ENCODE measurements around the gene CNEP1R1.

Gene CNEP1R1

GRCh38 chr16:50065241-50065623 is 40.2 kb downstream of the CNEP1R1 start:
- no peak for DNase-seq (ENCODE audit: low spot score)

DNA sequence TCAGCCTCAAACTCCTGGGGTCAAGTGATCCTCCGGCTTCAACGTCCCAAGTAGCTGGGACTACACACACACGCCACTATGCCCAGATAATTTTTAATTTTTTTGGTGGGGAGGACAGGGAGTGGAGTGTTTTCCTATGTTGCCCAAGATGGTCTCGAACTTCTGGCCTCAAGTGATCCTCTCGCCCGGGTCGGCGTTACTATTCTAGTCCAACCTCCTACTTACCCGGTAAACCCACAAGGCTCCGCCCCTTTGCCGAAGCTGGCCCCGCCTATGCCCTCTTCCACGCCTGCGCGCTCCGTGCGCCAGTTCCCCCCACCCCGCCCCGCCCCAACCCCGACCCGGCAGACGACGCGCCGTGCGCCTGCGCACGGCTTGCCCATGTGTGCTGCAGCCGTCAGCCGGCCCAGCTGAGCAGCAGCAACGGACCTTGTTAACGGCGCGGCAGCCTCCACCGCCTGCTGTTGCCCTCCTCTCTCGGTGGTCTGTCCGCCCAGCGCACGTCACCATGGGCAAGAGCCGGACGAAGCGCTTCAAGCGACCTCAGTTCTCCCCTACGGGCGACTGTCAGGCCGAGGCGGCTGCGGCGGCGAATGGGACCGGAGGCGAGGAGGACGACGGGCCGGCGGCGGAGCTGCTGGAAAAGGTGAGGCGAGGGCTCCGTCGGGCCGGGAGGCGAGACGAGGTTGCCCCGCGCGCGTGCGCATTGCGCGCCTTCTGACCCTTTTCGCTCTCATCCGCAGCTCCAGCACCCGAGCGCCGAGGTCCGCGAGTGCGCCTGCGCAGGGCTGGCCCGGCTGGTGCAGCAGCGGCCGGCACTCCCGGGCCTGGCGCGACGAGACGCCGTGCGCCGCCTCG is 40.8 kb downstream of the CNEP1R1 start, which contains the start of gene HEATR3:
Gene HEATR3, plus strand, starts transcription at position 347 of the 858 bp plus-strand sequence. Its CDS starts 162 bp downstream, at position 509.
- DNase-seq (ENCODE audit: low spot score), result peak; percentile 99

DNA sequence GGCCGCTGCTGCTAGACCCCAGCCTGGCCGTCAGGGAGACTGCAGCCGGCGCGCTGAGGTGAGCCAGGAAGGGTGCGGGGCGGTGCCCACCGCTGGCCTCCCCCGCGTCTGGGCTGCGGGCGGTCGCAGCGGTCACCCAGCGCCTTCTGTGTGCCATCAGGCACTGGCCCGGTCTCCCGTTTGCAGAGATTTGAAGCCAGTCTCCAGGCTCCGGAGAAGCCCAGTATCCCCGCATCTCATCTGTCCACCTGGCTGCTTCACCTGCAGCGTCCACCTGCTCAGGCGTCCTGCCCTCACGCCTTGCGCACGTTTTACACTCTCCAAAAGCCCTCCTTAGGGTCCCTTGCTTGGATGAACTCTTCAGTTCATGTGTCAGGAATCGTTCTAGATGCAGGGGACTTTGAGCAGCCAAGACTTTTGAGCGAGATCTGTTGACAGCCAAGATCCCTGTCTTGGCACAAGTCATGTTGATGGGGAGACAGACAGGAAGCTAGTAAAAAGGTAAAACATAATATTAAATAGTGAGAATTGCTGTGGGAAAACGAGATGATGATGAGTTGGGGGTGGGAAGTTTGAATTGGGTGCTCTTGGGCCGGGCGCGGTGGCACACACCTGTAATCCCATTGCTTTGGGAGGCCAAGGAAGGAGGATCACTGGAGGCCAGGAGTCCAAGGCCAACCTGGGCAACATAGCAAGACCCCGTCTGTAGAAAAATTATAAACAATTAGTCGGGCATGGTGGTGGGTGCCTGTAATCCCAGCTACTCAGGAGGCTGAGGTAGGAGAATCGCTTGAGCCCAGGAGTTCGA is 41.7 kb downstream of the CNEP1R1 start:
- no peak for DNase-seq (ENCODE audit: low spot score)

DNA sequence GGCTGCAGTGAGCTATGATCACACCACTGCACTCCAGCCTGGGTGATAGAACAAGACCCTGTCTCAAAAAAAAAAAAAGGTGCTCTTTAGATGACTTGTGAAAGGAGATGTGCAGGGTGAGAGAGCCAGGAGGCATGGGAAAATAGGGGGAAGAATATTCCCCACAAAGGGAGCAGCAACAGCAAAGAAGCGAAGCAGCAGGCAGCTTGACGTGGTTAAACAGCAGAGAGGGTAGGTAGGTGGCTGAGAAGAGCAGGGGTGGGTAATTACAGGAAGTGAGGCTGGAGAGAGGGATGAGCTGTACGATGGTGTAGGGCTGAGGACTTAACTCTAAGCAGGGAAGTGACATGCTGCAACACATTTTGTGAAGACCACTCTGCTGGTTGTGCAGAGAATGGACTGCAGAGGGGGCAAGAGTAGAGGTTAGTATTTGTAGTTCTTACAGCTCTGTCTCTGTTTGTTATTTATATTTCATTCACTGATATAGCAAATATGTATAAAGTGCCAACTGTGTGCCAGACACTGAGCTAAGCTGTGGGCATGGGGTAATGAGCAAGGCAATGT is 42.3 kb downstream of the CNEP1R1 start:
- peak; percentile 46 for DNase-seq (ENCODE audit: low spot score)

- no peak for DNase-seq (ENCODE audit: low spot score)
These were observed 43.5 kb downstream of the CNEP1R1 start for GRCh38 chr16:50068550-50068949.

DNA sequence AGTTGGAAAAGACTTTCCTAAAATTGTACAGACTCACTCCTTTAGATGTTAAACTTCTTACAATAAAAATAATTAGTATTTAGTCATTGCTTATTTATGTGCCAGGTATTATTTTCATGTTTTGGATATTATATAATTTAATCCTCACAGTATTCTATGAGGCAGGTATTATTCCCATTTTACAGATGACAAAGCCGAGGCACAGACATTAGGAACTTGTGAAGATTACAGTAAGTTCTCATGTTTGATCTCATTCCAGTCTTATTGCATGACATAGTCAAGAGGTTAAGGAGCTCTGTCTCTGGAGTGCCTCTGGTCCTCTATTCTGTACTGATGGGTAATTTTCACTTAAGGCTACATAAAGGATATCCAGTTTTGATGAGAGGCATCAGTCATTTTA is 44.0 kb downstream of the CNEP1R1 start:
- no peak for DNase-seq (ENCODE audit: low spot score)

DNA sequence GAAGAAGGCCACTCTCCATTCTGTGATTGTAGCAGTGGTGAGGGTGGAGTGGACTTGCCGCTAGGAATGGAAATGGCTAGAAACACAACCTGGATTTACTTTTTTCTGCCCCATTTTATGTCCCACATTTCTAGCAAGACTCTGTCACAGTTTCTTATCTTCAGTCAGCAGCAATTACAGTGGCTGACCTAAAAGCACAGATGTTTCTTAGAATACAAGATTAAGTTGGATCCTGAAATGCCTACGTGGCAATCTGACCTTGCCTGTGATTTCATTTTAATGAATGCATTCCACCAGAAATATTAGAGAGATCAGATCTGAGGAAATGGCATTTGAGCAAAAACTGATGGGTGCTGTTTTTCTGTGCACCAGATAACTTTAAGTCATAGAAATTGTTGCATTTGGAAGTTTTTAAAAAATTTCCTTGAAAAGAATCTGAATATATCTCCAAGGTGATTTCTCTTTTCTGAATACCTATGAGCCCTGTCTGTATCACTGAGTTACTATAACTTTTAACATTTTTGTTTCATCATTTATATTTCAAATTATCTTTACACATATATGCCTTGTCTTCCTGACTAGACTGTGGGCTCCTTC is 46.1 kb downstream of the CNEP1R1 start:
- DNase-seq (ENCODE audit: low spot score), result no peak

- no peak for DNase-seq (ENCODE audit: low spot score)
These were observed 47.7 kb downstream of the CNEP1R1 start for GRCh38 chr16:50072730-50073129.

DNA sequence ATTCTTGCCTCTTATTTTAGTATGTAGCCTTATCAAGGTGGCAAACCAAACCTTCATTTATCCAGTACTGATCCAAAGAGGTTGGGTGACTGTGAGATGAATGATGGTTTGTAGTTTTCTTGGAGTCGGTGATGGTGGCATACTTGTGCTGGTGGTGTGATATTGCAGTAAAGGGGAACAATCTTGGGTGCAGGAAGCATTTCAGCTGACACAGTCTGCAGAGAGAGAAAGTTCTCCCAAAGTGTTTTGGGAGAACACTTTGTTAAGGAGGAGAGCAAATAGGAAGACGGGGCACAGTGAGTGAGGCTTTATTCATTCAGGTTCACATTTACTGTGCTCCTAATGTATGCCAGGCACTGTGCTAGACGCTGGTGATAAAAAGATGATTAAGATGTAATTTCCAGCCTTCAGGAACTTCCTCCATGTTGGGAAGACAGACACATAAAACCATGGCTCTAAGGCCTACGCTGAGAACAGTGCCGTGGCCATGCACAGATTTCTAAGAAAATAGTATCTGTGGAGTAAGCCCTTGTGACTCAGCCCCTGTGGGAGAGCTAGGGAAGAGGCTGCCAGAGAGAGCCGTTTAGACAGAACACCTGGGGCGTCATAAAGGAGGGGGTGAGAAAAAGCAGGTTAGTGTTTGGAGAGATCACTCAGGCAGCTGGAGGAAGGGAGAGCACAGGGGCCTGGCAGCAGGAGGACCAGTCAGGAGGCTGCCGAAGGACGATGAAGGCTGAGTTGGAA is 54.5 kb downstream of the CNEP1R1 start:
- DNase-seq (ENCODE audit: low spot score), result no peak

- no peak for DNase-seq (ENCODE audit: low spot score)
These were observed 56.5 kb downstream of the CNEP1R1 start for GRCh38 chr16:50081428-50082018.

GRCh38 chr16:50083996-50084395 is 59.0 kb downstream of the CNEP1R1 start:
- no peak for DNase-seq (ENCODE audit: low spot score)

- no peak for DNase-seq (ENCODE audit: low spot score)
These were observed 61.2 kb downstream of the CNEP1R1 start for GRCh38 chr16:50086176-50086575.
